Keratinocyte (primary cell): ENCODE data around the gene THOC2. TPM values are rescaled to one million over a fixed set of nuclear protein-coding genes. Genes with fewer than 3 reads are reported as not detected.
A peak's percentile ranks its signal among the peaks of the same experiment; 100 is the strongest.

ENCODE experiments used
- DNase-seq: peaks from one replicate; pipeline ENCODE4 v3.0.0-alpha.2; 2011; ENCODE audit warnings: low read depth, missing footprints, low spot score
- FAIRE-seq: peaks from 2 replicates; lab custom pipeline; 2011; peaks lifted over from hg19 to GRCh38; lab: Jason Lieb, UNC
- H2AFZ ChIP-seq: 2 replicates; pipeline ENCODE4 v1.6.0; 2012; ENCODE audit warnings: low read length, control low read depth, inconsistent platforms; ENCODE audit not compliant: control insufficient read depth
- H3K27ac ChIP-seq: 2 replicates; pipeline ENCODE4 v1.5.1; 2011; ENCODE audit warnings: low read length; ENCODE audit not compliant: control insufficient read depth, insufficient read depth
- H3K27me3 ChIP-seq: 3 replicates; pipeline ENCODE4 v1.6.0; 2011; ENCODE audit warnings: low read length; ENCODE audit not compliant: control insufficient read depth, insufficient read depth; ENCODE audit errors: extremely low read depth
- H3K36me3 ChIP-seq, 2 experiments: 2 replicates in 1 of 2; 3 replicates in 1 of 2; pipeline ENCODE4 v1.5.1; 2011; ENCODE audit warnings: low read length in 2 of 2, mild to moderate bottlenecking in 1 of 2; ENCODE audit not compliant: control insufficient read depth in 2 of 2, insufficient read depth in 2 of 2; ENCODE audit errors: extremely low read depth in 1 of 2
- H3K4me1 ChIP-seq: 3 replicates; pipeline ENCODE4 v1.5.1; 2011; ENCODE audit warnings: low read length; ENCODE audit not compliant: control insufficient read depth, insufficient read depth; ENCODE audit errors: extremely low read depth
- H3K4me2 ChIP-seq: 3 replicates; pipeline ENCODE4 v1.6.0; 2011; ENCODE audit warnings: low read depth, low read length; ENCODE audit not compliant: control insufficient read depth, insufficient read depth; ENCODE audit errors: extremely low read depth
- H3K4me3 ChIP-seq, 3 experiments: fragments of 200-600 bp in 1 of 3; sonication (generic) in 1 of 3; 2 replicates in 2 of 3; 3 replicates in 1 of 3; pipeline ENCODE4 v1.5.1; 2011 to 2016; ENCODE audit warnings: low read length in 3 of 3, mild to moderate bottlenecking in 3 of 3, control low read depth in 2 of 3, inconsistent platforms in 1 of 3, low read depth in 1 of 3, mixed read lengths in 1 of 3, mixed run types in 1 of 3, moderate library complexity in 1 of 3; ENCODE audit not compliant: control insufficient read depth in 2 of 3, insufficient read depth in 2 of 3; ENCODE audit errors: extremely low read depth in 1 of 3
- H3K79me2 ChIP-seq: 2 replicates; pipeline ENCODE4 v1.6.0; 2012; ENCODE audit warnings: low read length; ENCODE audit not compliant: control insufficient read depth, insufficient read depth
- H3K9ac ChIP-seq: 3 replicates; pipeline ENCODE4 v1.6.0; 2011; ENCODE audit warnings: low read length; ENCODE audit not compliant: control insufficient read depth, insufficient read depth; ENCODE audit errors: extremely low read depth
- H3K9me1 ChIP-seq: 3 replicates; pipeline ENCODE4 v1.6.0; 2011; ENCODE audit warnings: low read length; ENCODE audit not compliant: control insufficient read depth, insufficient read depth; ENCODE audit errors: extremely low read depth
- H3K9me3 ChIP-seq: 2 replicates; pipeline ENCODE4 v1.5.1; 2012; ENCODE audit warnings: low read depth, low read length; ENCODE audit not compliant: control insufficient read depth
- H4K20me1 ChIP-seq: 3 replicates; pipeline ENCODE4 v1.6.0; 2011; ENCODE audit warnings: low read length; ENCODE audit not compliant: control insufficient read depth, insufficient read depth; ENCODE audit errors: extremely low read depth
- EZH2 ChIP-seq: IDR thresholded peaks from one replicate; pipeline ENCODE4 v1.6.1; 2012; ENCODE audit warnings: inconsistent platforms, mild to moderate bottlenecking, low read length, moderate library complexity
- dilution Hi-C: fragments of 300-500 bp; cut with MboI; formaldehyde crosslinking; loops from one replicate; pipeline ENCODE4 v1.7.0; 2020; ENCODE audit warnings: low sequenced_read_pairs; ENCODE audit not compliant: extremely low pct_ligation_motif_present
- polyA plus RNA-seq, 5 experiments: library from polyadenylated mRNA; depleted of rRNA in 3 of 5; stranded (reverse) in 3 of 5; stranded (forward) in 1 of 5; unstranded in 1 of 5; fragments of >200 nt; gene quantifications; 1 replicate in 1 of 5; 2 replicates in 3 of 5; 3 replicates in 1 of 5; pipeline versions ENCODE4 v1.2.1 to v1.2.3, GENCODE V29; 2011 to 2012; ENCODE audit warnings: missing spikeins in 2 of 5, low read depth in 1 of 5, low replicate concordance in 1 of 5
- TF ChIP-seq, protein P1 (sequence below), 3 experiments: IDR thresholded peaks in 1 of 3; conservative IDR thresholded peaks in 1 of 3; optimal IDR thresholded peaks in 1 of 3; 2 replicates in 2 of 3; 3 replicates in 1 of 3; pipeline versions ENCODE3 to v1.5.1; 2011; ENCODE audit warnings: low read length in 3 of 3, mild to moderate bottlenecking in 3 of 3, moderate library complexity in 2 of 3, control low read depth in 1 of 3, inconsistent platforms in 1 of 3; ENCODE audit not compliant: insufficient read depth in 2 of 3; ENCODE audit errors: extremely low read depth in 1 of 3

Gene THOC2
- polyA plus RNA-seq, 1 donor (not counting 4 experiments of a cell fraction or from before 2014, with no cell fraction given) = 61.1 TPM

DNA sequence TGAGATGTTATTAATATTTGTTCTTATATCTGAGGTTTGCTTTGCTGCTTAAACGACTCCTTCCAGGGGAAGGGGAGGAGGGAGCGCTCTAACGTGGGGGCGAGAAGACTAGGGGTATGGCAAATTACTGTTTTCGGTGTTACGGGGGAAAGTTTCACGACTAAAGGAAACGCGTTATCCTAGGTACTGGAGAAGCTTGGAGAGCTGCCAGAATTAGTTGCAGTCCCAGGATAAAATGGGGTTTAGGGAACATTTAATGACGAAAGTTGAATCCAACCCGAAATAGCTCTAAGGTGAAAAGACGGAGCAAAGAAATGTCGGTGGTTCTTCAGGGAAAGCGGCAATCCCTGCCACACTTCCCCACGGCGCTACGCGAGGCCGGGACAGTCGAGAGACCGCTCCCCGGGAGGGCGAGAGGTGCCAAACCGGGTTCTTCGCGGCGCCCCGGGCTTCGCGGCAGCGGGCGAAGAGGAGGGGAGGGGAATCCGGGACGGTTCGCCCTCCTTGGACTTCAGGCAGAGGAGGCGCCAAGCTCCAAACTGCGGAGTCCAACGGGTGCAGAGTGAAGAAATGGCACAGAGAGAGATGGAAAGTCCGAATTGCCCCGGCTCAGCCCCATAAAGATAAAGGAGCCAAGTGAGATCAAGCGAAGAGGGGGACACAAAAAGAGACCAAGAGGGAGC, 724 bp downstream of the THOC2 start:
- no peaks in the 10 kb centered on the region for H3K9me3 ChIP-seq
- H3K27me3 ChIP-seq = no peaks in the 10 kb centered on the region
- FAIRE-seq (no peak), DNase-seq (no peak)
- H3K4me3 ChIP-seq = peak overlapping the region; percentile 53 to 79 (median 72)
- H3K9me1 ChIP-seq = no peaks in the 10 kb centered on the region
- H3K9ac ChIP-seq = peak overlapping the region; percentile 78
- H3K4me1 ChIP-seq = peaks cover 2% of the 10 kb centered on the region
- dilution Hi-C loops = no loop called here
- no peaks in the 10 kb centered on the region for H4K20me1 ChIP-seq
- peaks cover 56% of the 10 kb centered on the region for H3K79me2 ChIP-seq
- H2AFZ ChIP-seq = peak overlapping the region; percentile 76
- no peaks in the 10 kb centered on the region for H3K36me3 ChIP-seq
- TF ChIP-seq, protein P1, sequence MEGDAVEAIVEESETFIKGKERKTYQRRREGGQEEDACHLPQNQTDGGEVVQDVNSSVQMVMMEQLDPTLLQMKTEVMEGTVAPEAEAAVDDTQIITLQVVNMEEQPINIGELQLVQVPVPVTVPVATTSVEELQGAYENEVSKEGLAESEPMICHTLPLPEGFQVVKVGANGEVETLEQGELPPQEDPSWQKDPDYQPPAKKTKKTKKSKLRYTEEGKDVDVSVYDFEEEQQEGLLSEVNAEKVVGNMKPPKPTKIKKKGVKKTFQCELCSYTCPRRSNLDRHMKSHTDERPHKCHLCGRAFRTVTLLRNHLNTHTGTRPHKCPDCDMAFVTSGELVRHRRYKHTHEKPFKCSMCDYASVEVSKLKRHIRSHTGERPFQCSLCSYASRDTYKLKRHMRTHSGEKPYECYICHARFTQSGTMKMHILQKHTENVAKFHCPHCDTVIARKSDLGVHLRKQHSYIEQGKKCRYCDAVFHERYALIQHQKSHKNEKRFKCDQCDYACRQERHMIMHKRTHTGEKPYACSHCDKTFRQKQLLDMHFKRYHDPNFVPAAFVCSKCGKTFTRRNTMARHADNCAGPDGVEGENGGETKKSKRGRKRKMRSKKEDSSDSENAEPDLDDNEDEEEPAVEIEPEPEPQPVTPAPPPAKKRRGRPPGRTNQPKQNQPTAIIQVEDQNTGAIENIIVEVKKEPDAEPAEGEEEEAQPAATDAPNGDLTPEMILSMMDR (optimal IDR thresholded peaks at IDR 0.05 in 1 of 3, IDR thresholded peaks at IDR 0.05 in 1 of 3, conservative IDR thresholded peaks at IDR 0.05 in 1 of 3; ENCODE audit: extremely low read depth in 1 of 3, insufficient read depth in 2 of 3, low read length in 3 of 3) = no peak
- no peak for TF ChIP-seq EZH2
- peak overlapping the region; percentile 82 for H3K27ac ChIP-seq
- H3K4me2 ChIP-seq = peak overlapping the region; percentile 63

DNA sequence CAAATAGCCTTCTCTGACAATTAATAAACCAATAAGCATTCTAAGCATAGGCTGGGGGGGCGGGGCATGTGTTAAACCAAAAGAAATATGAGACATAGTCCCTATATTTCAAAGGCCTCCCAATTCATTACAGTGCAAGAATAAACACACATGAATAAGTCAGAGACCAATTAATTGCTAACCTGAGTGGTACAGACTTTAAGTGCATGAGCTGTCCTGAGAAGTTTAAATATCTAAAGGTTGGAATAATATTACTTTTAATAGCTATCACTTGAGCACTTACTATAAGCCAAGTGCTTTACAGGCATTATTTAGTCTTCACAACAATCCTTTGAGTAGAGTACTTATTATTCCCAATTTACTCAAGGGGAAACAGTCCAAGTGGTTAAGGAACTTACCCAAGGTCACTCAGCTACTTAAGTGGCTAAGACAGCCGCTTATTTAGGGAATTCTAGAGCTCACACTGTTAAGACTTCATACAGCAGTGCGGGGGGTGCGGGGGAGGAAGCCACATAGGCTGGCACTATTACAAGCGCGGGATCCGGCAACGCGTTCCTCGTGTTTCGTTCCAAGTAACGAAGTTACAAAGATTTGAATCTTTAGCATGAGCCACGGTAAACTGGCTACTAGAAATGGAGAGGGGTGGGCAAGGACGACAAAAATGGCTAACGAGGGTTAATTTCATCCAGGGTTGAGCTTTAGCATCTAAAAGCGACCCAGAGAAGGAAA, 1.4 kb downstream of the THOC2 start:
- TF ChIP-seq, protein P1 (optimal IDR thresholded peaks at IDR 0.05 in 1 of 3, IDR thresholded peaks at IDR 0.05 in 1 of 3, conservative IDR thresholded peaks at IDR 0.05 in 1 of 3; ENCODE audit: extremely low read depth in 1 of 3, insufficient read depth in 2 of 3, low read length in 3 of 3) = no peak
- TF ChIP-seq EZH2 = no peak
- H3K27ac ChIP-seq = peak overlapping the region; percentile 82
- H3K9me1 ChIP-seq = no peaks in the 10 kb centered on the region
- H3K4me1 ChIP-seq = peaks cover 2% of the 10 kb centered on the region
- H3K9ac ChIP-seq = peak overlapping the region; percentile 78
- H3K4me2 ChIP-seq = peak overlapping the region; percentile 63
- no peaks in the 10 kb centered on the region for H3K9me3 ChIP-seq
- FAIRE-seq = no peak
- peak overlapping the region; percentile 53 to 79 (median 72) for H3K4me3 ChIP-seq
- H3K36me3 ChIP-seq = no peaks in the 10 kb centered on the region
- H3K79me2 ChIP-seq = peaks cover 63% of the 10 kb centered on the region
- H4K20me1 ChIP-seq = no peaks in the 10 kb centered on the region
- no peaks in the 10 kb centered on the region for H3K27me3 ChIP-seq
- H2AFZ ChIP-seq = no peak overlapping the region
- dilution Hi-C loops = no loop called here
- DNase-seq = no peak
